ENCODE data around the gene PRKCQ. TPM values are rescaled to one million over a fixed set of nuclear protein-coding genes. Genes with fewer than 3 reads are reported as not detected.

The PRKCQ gene
- total and polyA plus RNA-seq, 2 of the 8 experiments (the other 6 are each of a cell fraction or from before 2014, with no cell fraction given), result 9.1 to 22.6 TPM

DNA sequence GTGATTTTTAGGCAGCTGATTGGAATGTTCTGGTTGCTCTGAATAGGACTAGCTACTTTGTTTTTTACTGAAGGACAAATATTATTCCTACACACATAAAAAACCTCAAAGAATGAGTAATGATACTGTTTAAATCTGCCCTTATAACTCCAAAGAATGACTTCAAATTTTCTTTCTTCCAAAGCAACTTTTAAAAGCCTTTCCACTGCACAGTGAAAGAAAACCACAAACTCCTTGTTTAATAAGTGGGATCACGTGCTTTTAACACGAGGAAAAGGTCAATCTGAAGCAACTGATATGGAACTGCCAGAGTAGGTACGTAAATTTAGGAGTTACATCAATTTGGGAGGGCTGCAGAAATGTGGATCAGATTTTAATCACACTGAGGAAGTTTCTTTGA is 8.0 kb upstream of the PRKCQ start:
- no peak overlapping the region for H3K4me3 ChIP-seq (ENCODE audit: extremely low read depth in 1 of 4, insufficient read depth in 2 of 4, low read depth in 3 of 4, low read length in 4 of 4)
- H3K79me1 ChIP-seq (ENCODE audit: low read depth, low read length), result no peaks in the 10 kb centered on the region
- H3K27ac ChIP-seq (ENCODE audit: low read depth, low read length), result no peak overlapping the region
- H3K9me3 ChIP-seq (ENCODE audit: insufficient read depth in 2 of 2, low read depth in 1 of 2, low read length in 1 of 2), result no peaks in the 10 kb centered on the region
- H4K8ac ChIP-seq (ENCODE audit: extremely low read depth, insufficient read depth, low read length), result no peak overlapping the region
- H3K23ac ChIP-seq (ENCODE audit: insufficient read length), result no peak overlapping the region
- no peak overlapping the region for H3K4me2 ChIP-seq (ENCODE audit: insufficient read depth in 1 of 2, low read depth in 2 of 2, low read length in 2 of 2)
- peaks cover 3 to 27% (median 7%) of the 10 kb centered on the region in 4 experiments; a peak in 6 of 8 replicates for H3K36me3 ChIP-seq (ENCODE audit: control insufficient read depth in 2 of 4, insufficient read depth in 4 of 4, low read length in 3 of 4)
- H3K4me1 ChIP-seq (replicated peaks in 1 of 4; ENCODE audit: control insufficient read depth in 3 of 4, insufficient read depth in 4 of 4, low read length in 3 of 4), result no peaks in the 10 kb centered on the region
- no peak overlapping the region for H2BK120ac ChIP-seq (replicated peaks; ENCODE audit: low read depth, low read length)
- DNase-seq (ENCODE audit: low read depth in 1 of 2, low spot score in 2 of 2), result no peak
- no peak overlapping the region for H2BK20ac ChIP-seq (ENCODE audit: low read length)
- no peak overlapping the region for H3K56ac ChIP-seq (replicated peaks; ENCODE audit: insufficient read length, low read depth, low read length)
- H4K20me1 ChIP-seq (replicated peaks in 1 of 2; ENCODE audit: control insufficient read depth in 1 of 2, insufficient read depth in 2 of 2, low read length in 2 of 2), result no peaks in the 10 kb centered on the region
- H3K4ac ChIP-seq (replicated peaks; ENCODE audit: insufficient read length, low read depth, low read length), result no peak overlapping the region
- no peak overlapping the region for H3K14ac ChIP-seq (ENCODE audit: insufficient read length)
- no peak overlapping the region for H2BK5ac ChIP-seq (ENCODE audit: low read depth, low read length)
- no peak for TF ChIP-seq JUND (IDR thresholded peaks at IDR 0.05; ENCODE audit: low read length)
- TF ChIP-seq RBBP5 (IDR thresholded peaks at IDR 0.05; ENCODE audit: borderline replicate concordance, low read depth, low read length), result no peak
- no peaks in the 10 kb centered on the region for H3K79me2 ChIP-seq (ENCODE audit: control insufficient read depth in 1 of 2, insufficient read depth in 2 of 2, low read length in 2 of 2)
- H3K9ac ChIP-seq (replicated peaks in 1 of 4; ENCODE audit: extremely low read depth in 1 of 4, low read depth in 3 of 4, low read length in 3 of 4), result no peak overlapping the region
- H3K23me2 ChIP-seq (ENCODE audit: low read depth, low read length), result no peaks in the 10 kb centered on the region; the same call in 1 of the 2 replicates
- H2BK15ac ChIP-seq (ENCODE audit: low read length), result no peak overlapping the region
- POLR2A ChIA-PET (ENCODE audit: partially characterized antibody), result no interaction called here
- FAIRE-seq, result no peak
- CTCF ChIA-PET (ENCODE audit: partially characterized antibody), result interaction anchor here (0.6 to 0.8 kb wide), 2 partner anchors 60 to 1721 kb away, joined by 3 read pairs; no protein-coding TSS in a partner anchor
- H3K27me3 ChIP-seq (replicated peaks in 1 of 4; ENCODE audit: control insufficient read depth in 3 of 4, extremely low read depth in 1 of 4, insufficient read depth in 3 of 4, low read length in 3 of 4), result no peaks in the 10 kb centered on the region
- no peak overlapping the region for H2AFZ ChIP-seq (ENCODE audit: low read length)
- no peak overlapping the region for H4K91ac ChIP-seq (replicated peaks; ENCODE audit: insufficient read length, low read length)
- H2BK12ac ChIP-seq (ENCODE audit: low read depth, low read length), result no peak overlapping the region
- WGBS, 2 experiments (ENCODE audit: extremely low coverage in 1 of 2, insufficient coverage in 1 of 2, insufficient read length in 1 of 2, insufficient replicate concordance in 2 of 2, low coverage in 1 of 2, low lambda C conversion rate in 2 of 2, missing lambda C conversion rate in 1 of 2), result 91% methylated on average over 3 of the region's 3 CpGs; no CpG with 5 or more reads in 1 of the 2 experiments
- H2AK5ac ChIP-seq (ENCODE audit: low read depth, low read length), result no peak overlapping the region
- no peak overlapping the region for H4K5ac ChIP-seq (ENCODE audit: insufficient read length, low read depth, low read length)
- no peak overlapping the region for H3K18ac ChIP-seq (ENCODE audit: extremely low read depth, low read length)
